Activated CD8-positive, alpha-beta memory T cell treated with anti-CD3 and anti-CD28 coated beads for 24 hours (primary cell): ENCODE results near the gene ALPK3.
"Not testable (repeated sequence)": the region's sequence is repeated elsewhere in the genome, so short reads cannot be mapped to it uniquely, and the experiment has no call there.

Experiments used
- DNase-seq: peaks from one replicate; pipeline ENCODE4 v3.0.0-alpha.2; 2020

ALPK3 gene

DNA sequence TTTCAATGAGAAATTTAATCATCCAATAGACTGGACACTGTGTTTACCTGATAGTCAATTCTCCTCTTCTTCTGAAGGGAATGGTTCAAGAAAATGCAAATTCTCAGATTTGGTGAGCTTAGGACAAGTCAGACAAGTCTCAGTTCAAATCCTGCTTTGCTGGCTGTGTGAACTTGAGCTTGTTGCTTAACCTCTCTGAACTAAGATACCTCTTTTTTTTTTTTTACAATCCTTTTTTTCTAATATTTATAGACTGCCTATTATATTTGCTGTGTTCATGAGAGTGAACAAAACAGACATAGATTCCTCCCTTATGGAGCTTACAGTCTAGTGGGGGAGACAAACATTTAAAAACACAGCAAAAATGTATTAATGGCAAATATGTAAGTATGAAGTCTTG, 59.1 kb downstream of the ALPK3 start:
- DNase-seq, result no peak

DNA sequence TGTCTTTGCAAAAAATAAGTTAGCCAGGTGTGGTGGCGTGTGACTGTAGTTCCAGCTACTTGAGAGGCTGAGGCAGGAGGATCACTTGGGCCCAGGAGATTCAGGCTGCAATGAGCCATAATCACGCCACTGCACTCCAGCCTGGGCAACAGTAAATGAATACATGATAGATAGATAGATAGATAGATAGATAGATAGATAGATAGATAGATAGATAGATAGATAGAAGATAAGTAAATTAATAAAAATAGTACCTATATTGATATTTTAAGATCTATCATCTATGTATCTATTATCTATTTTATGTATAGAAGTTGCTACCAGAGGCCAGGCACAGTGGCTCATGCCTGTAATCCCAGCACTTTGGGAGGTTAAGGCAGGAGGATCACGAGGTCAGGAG, 60.5 kb downstream of the ALPK3 start:
- not testable (repeated sequence) for DNase-seq

DNA sequence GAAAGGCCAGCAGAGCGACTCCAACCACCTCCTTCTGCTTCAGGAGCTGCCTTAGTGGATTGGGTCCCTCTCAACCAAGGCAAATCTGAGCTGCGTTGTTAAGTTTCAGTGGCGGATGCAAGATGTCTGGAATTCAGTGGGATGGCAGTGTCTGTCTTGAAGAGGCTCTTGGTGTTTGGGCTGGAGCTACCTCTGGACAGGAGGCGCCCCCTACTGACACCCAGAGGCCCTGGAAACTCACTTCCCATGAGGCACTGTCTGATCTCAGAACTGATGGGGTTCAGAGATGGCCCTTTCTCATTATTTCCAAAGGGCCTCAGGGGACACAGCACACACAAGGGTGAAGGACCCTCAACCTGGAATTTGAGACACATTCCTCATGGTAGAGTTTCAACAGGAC, 61.3 kb downstream of the ALPK3 start:
- peak; percentile 78 for DNase-seq

DNA sequence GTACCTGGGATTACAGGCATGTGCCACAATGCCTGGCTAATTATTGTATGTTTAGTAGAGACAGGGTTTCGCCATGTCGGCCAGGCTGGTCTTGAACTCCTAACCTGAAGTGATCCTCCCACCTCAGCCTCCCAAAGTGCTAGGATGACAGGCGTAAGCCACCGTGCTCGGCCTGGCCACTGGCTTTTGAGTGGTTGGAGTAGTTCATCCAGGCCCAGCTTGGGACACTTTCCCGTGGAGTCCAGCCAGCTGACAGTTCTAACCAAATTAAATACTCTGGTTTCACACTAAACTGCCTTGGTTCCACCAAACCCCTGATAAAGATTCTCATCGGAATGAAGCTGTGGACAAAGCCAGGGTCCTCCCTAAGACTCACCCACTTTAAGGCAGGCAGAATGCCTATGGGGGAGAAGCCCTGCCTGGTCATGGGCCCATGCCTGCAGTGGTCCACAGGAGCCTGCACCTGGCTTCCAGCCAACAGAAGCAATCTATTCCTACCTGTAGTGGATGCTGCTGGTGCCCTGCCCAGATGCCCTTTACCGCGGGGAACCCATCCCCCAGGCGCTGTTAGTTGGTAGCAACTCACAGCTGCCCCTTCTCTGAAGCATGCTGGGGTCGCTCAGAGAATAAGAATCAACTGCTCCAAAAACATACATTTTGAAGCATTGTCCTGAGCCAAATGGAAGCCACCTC, 62.1 kb downstream of the ALPK3 start:
- DNase-seq, result no peak

DNA sequence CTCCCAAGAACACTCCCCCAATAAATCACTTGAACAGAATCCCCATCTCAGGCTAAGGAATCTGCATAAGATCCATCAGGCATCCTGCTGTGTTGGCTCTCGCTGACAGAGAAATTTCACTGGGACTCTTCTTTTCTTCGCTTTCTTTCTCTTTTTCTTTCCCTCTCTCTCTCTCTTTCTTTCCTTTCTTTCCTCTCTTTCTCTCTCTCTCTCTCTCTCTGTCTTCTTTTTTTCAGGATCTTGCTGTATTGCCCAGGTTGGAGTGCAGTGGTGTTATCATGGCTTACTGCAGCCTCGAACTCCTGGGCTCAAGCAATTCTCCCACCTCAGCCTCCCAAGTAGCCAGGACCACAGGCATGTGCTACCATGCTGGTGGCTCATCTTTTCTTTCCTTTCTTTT, 62.9 kb downstream of the ALPK3 start:
- DNase-seq, result no peak

DNA sequence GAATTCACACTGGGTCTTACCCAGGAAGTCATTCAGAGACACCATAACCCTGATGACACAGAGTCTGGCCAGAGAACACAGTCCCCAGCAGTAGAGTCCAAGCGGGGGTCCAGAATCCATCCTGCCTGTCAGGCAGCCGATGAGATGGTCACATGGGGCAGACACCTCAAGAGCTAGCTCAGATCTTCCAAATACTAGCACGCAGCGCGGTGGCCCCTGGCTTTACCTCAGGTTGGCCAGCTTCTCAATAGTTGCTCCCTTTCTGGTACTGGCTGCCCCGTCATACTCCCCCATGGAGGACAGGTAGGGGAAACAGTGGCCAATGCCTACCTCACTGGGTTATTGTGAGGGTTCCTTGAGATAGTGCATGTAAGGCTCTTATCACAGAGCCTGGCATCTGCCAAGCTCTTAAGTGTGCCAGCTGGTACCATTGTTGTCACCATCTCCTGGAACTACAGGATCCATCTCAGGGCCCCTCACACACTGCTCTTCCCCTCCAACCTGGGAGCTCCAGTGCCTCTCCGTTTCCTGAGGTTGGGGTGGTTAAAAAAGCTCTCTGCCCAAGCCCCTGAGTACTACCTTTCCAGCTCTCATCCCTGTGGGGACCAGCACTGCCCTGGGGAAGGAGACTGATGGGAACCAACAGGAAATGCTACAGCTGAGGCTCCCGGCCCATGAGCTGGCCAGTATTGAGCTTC, 63.8 kb downstream of the ALPK3 start:
- DNase-seq, result no peak

DNA sequence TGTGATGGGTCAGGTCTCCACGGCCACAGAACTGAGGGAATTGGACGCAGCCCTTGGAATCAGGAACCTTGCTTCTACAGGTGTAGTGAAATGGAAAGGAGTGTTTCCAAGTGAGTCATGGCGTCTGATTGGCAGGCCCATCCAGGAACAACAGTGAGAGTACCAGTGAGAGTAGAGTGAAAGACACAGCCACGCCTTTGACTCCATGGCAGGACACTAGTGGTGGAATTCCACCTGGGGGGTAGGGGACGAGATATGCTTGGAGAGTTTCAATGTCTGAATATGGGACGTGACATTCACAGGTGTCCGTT, 64.3 kb downstream of the ALPK3 start:
- DNase-seq, result no peak

DNA sequence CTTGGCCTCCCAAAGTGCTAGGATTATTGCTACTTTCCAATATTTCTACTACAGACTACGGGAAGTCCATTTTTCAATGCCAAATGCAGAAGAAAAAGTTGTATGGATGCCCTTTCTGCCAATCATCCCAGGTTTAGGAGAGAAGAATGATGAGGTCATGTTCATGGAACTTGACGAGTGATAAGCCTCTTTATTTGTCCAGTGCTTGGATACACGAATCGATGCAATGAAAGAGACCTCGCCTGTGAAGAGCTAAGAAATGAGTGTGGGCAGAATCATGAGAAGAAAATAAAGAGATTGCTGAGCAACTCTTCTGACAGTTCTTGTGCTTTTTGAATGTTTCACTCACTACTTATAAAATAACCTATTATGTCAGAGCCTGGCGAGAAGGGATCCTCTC, 66.3 kb downstream of the ALPK3 start:
- DNase-seq, result no peak

DNA sequence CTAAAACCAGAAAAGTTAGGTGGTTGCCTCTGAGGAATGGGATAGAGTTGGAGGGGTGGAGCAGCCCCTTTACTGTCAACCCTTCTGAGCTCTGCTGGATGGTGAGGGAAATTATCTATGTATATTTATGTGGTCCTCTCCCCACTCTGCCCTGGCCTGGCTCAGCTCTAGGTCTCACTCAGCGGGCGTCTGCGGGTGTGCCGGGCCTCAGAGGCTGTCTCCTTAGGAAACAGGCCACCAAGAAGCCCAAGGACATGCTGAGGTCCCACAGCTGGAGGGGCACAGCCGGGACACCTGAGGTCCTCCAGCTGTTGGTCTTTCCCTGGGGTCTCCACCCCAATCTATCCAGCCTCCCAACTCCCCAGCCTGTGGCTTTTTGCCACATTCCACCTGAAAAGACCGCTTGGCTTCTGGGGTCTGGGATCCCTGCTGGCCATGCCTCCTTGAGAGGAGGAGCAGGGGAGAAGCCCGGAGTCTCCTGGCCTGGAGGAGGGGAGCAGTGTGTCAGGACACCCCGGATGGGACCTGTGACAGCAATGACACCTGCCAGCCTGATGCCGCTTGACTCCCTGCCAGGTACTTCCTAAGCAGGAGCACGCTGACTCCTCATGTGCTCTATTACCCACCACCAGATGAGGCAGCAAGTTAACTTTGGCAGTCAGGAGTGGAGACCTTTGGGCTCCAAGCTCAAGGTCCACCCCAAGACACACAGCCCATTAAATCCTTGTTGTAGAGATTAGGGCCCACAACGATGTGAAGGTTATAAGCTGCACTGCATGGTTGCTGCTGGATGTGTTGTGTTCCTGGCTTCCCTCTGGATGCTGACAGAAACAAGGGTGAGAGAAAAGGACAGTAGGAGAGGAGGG, 67.0 kb downstream of the ALPK3 start, which contains the start of gene SLC28A1:
Gene SLC28A1, plus strand, starts transcription at position 747 of the 866 bp plus-strand sequence. CDS start 3,099 bp downstream, outside the sequence.
- no peak for DNase-seq

DNA sequence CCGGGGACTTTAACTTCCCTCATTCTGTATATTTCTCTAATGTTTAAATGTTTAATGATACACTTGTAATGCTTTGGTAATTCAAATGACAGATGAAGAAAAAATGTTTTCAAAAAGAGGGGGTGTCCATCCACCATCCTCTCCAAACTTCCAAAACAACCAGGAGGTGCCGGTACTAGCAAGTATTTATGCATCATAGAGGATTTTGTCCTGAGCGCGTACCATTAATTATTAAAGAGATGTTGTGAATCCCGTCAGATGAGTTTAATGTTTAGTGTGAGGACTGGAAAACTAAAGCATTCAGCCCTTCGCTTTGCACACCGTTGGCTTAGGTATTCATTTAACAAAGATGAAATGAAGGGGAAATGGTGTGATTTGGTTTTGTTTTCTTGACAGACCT, 68.6 kb downstream of the ALPK3 start:
- no peak for DNase-seq

DNA sequence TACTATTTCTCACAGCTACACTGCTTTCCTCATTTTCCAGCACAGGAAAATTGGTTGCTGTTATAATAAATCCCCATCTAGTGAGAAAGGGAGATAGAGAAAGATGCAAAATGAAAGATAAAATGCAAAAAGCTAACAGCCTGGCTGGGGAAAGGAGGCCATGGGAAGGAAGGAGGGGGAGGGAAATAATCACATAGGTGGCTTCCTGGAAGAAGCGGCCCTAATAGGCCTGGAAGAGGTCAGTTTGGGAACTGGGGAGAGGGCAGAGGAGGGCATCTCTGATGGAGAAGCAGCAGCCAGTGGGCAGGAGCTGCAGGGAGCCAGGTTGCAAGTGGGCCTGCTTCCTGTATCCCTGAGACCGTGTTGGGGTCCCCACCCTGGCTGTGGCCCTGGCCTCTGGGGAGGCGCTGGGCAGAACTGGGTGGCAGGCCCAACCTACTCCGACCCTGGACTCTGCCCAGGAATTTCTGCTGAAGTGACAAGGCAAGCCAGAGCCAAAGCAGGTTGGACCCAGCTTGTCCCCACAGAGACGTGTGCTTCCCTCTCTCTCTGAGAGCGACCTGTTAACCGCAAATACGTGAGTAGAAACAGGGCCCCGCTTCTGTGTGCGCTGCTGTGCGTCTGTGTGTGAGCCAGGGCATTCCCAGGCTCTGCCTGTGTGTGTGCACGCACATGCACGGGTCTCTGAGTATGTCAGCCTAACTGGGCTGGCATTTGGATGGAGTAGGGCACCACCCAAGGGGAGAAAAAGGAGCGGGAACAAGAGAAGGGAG, 69.2 kb downstream of the ALPK3 start:
- DNase-seq, result no peak

DNA sequence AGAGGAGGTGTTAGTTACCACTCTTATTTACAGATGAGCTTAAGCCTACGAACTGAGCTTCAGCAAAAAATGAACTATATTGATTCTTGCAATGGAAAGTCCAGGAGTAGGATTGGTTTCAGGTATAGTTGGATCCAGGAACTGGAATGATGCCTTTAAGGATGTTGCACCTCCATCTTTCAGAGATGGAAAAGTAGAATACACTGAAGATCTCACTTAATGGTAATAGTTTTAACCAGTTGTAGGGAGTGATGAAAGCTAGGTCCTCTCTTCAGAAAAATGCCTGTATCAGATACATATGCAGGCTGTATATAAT, 69.8 kb downstream of the ALPK3 start:
- no peak for DNase-seq

DNA sequence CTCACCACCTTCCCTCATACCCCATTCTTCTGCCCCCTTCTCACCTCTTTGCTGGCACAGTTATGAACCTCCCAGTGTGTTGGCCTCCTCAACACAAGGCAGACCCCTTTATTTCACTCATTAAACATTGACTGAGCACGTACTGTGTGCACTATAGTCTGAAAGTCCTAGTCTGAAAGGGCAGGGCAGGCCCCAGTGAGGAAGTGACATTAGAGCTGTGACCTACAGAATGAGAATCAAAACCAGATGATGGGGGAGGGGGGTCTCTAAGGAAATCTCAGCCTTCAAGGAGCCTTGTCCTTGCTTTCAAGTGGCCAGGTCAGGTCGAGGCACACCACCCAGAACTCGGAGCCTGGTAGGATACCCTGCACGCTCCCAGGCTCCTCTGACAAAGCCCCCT, 70.8 kb downstream of the ALPK3 start:
- no peak for DNase-seq

DNA sequence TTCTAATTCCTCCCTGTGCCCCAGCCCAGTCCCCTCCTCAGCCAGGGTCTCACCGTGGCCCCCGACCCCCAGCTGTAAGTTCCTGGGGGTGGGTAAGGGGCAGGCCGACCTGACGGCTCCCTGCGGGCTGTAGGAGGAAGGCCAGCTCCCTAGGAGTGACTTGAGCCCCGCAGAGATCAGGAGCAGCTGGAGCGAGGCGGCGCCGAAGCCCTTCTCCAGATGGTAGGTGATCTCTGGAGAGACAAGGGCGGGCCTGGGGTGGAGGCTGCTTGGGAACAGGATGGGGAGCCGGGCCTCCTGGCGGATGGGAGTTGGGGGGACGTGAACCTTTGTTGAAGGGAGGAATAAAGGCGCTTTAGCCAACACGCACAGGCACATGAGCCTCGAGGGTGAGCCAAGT, 71.5 kb downstream of the ALPK3 start:
- no peak for DNase-seq

DNA sequence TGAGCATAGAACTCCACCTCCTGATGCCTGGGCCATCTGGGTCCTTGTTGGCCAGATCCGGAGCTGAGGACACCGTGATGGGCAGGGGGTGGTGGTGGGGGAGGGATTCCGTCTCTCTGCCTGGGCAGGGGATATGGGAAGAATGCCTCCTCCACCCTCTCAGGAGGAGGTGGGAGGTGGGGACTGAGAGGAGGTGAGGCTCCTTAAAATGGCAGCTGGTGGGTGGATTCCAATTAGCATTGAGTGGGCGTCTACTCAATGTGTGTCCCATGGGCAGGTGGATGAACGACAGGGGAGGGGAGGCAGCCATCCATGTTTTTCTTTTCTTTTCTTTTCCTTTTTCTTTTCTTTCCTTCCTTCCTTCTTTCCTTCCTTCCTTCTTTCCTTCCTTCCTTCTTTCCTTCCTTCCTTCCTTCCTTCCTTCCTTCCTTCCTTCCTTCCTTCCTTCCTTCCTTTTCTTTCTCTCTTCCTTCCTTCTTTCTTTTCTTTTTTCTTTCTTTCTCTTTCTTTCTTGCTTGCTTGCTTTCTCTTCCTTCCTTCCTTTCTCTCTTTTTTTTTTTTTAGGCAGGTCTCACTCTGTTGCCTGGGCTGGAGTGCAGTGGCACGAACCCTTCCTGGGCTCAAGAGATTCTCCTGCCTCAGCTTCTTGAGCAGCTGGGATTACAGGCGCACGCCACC, 72.3 kb downstream of the ALPK3 start:
- DNase-seq, result no peak

DNA sequence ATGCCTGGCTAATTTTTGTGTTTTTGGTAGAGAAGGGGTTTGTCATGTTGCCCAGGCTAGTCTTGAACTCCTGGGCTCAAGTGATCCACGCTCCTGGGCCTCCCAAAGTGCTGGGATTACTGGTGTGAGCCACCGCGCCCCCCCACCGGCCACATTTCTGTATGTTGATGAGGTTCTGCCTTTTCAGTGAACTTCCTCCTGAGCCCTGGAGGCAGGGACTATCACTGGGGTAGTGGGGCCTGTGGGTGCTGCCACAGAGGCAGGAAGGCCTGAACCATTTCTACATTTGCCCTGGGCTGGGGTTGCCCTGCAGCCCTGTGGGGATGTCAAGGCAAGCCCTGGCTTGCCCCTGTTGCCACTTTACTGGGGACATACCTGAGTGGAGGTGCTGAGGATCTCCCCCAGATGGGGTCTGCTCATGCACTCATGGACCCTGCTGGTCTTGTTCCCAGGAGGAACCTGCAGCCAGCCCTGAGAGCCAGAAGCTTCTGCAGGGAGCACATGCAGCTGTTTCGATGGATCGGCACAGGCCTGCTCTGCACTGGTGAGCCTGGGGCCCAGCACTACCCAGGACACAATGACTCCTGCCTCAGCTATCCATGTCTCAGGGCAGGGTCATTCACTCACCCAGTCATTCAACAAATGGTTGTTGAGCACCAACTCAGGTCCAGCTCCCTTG, 73.0 kb downstream of the ALPK3 start:
- no peak for DNase-seq

DNA sequence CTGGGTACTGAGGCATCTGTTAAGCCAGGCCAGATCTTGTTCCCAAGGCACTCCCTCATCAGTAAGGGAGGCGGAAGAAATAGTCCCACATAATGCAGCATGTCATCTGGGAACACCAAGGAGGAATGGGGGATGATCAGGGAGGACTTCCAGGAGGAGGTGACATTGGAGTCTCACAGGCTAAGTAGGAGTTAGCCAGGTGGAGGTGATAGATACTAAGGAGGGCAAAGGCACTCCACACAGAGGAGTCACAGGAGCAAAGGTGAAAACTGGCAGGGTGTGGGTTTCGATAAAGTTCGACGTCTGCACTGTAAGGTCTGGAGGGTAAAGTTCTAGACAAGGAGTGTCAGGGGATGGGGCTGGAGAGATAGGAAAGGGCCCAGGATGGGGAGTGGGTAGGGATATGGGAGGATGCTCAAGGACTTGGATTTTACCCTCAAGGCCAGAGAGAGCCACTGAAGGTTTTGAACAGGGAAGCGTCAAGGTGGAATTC, 73.6 kb downstream of the ALPK3 start:
- no peak for DNase-seq

DNA sequence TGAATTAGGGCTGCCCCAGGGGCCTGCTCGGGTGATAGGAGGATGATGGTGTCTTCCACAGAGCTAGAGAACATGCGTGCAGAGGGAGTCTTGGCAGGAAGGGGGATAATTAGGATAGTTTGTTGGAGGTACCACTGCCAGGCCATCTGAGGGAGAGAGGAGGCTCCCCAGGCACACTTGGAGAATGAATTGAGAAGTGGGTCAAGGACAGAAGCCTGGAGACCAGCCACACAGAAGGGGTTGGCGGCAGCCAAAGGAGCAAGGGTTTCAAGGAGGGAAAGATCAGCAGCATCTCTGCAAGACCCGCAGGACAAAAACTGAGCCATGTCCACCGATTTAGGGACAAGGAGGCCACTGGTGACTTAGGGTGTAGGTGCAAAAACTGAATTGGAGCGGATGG, 74.2 kb downstream of the ALPK3 start:
- DNase-seq, result no peak

DNA sequence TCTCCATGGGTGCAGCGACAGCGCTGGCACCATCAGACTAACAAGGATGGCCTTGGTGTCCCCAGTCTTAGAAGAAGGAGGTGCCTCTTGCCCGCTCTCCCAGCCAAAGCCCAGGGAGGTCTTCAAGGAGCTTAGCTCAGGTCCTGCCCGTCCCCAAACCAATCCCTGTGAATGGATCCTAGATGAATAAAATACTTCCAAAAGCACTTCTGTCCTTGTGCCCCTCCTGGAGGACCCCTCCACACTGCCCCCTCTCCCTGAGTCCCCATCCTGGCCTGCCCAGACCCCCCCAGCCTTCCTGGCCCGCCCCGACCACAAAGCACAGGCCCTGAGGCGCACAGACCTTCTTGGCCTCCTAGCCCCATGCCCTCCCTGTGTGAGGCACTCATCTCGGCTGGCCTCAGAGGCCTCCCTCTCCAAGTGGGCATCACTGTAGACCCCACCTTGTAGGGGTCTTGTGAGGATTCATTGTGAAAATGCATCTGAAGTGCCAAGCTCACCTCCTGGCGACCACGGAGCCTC, 75.7 kb downstream of the ALPK3 start:
- DNase-seq, result no peak

DNA sequence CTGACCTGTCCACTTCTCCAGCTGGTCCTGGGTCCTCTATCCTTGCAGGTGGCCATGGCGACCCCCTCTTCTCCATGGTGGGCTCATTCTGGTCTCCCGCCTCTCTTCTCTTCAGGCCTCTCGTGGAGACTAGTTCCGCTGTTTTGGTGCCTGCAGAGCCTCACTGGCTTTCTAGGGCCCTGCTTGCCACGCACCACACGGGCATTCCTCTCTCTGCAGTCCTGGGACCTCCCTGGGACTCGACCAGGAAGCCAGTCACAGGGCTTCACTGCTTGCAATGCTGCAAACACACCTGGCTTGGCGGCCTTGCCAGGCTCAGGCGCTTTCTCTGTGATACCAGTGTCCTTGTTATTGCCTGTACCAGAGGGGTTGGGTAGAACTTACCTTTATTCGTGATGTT, 76.5 kb downstream of the ALPK3 start:
- no peak for DNase-seq

DNA sequence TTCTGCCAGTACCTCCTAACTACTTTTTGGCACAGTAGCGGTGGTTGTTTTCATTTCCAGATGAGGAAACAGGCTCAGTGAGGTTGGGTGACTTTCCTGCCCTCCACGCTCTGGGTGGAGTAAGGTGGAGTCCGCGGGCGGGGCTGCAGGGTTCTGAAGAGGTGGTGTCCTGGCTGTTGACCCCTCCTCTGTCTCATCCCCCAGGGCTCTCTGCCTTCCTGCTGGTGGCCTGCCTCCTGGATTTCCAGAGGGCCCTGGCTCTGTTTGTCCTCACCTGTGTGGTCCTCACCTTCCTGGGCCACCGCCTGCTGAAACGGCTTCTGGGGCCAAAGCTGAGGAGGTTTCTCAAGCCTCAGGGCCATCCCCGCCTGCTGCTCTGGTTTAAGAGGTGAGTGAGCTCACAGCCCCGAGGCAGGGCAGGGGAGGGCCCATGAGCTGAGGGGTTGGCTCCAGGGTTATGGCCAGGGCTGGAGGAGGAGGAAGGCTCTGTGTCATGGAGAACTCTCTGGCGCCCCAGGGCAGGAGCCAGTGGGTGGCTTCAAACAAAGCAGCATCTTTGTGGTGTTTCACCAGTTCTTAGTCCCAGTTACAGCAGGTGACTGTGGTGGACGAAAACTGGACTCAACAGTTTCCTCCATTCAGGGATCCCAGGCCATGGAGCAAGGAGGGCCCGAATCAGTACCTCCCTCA, 77.7 kb downstream of the ALPK3 start:
- no peak for DNase-seq
